Mesenchymal stem cell (in vitro differentiated cells and primary cell): ENCODE results near the gene NHSL1.

Experiments
- DNase-seq: peaks from one replicate; pipeline ENCODE4 v3.0.0-alpha.2; 2013
- H2AFZ ChIP-seq: one replicate; pipeline ENCODE4 v1.6.1; 2013; ENCODE audit warnings: low read depth, mild to moderate bottlenecking, control low read depth, inconsistent platforms, low read length, moderate library complexity
- H2AK5ac ChIP-seq: 2 replicates; pipeline ENCODE4 v1.6.1; 2013; ENCODE audit warnings: low read length, moderate library complexity, mild to moderate bottlenecking, inconsistent platforms; ENCODE audit not compliant: severe bottlenecking
- H2BK120ac ChIP-seq: one replicate; pipeline ENCODE4 v1.6.1; 2013; ENCODE audit warnings: low read depth, mild to moderate bottlenecking, inconsistent platforms, low read length, moderate library complexity
- H2BK12ac ChIP-seq, 2 experiments: one replicate each; pipeline ENCODE4 v1.6.1; 2013; ENCODE audit warnings: inconsistent platforms in 2 of 2, low read length in 2 of 2, mild to moderate bottlenecking in 2 of 2, moderate library complexity in 2 of 2, control low read depth in 1 of 2
- H2BK15ac ChIP-seq: one replicate; pipeline ENCODE4 v1.6.1; 2013; ENCODE audit warnings: mild to moderate bottlenecking, low read depth, inconsistent platforms; ENCODE audit not compliant: poor library complexity, severe bottlenecking
- H2BK5ac ChIP-seq: 2 replicates; pipeline ENCODE4 v1.6.1; 2013; ENCODE audit warnings: low read depth, mild to moderate bottlenecking, low read length, control low read depth, inconsistent platforms; ENCODE audit not compliant: poor library complexity, severe bottlenecking
- H3K14ac ChIP-seq, 2 experiments: one replicate each; pipeline ENCODE4 v1.6.1; 2013; ENCODE audit warnings: inconsistent platforms in 2 of 2, low read length in 2 of 2, control low read depth in 1 of 2, mild to moderate bottlenecking in 1 of 2, moderate library complexity in 1 of 2
- H3K18ac ChIP-seq, 2 experiments: one replicate each; pipeline ENCODE4 v1.6.1; 2013; ENCODE audit warnings: inconsistent platforms in 2 of 2, low read length in 2 of 2, control low read depth in 1 of 2, low read depth in 1 of 2, mild to moderate bottlenecking in 1 of 2
- H3K23ac ChIP-seq, 2 experiments: one replicate each; pipeline ENCODE4 v1.6.1; 2013; ENCODE audit warnings: inconsistent platforms in 2 of 2, low read length in 2 of 2, mild to moderate bottlenecking in 2 of 2, moderate library complexity in 2 of 2, control low read depth in 1 of 2
- H3K27ac ChIP-seq: 2 replicates; pipeline ENCODE4 v1.5.1; 2013; ENCODE audit warnings: mild to moderate bottlenecking, moderate library complexity, low read length, control low read depth, inconsistent platforms; ENCODE audit not compliant: poor library complexity, severe bottlenecking
- H3K27me3 ChIP-seq, 2 experiments: 2 replicates each; pipeline versions ENCODE4 v1.6.1 to v1.7.0; 2013; ENCODE audit warnings: low read length in 2 of 2, mild to moderate bottlenecking in 2 of 2, moderate library complexity in 2 of 2, control low read depth in 1 of 2, inconsistent platforms in 1 of 2; ENCODE audit not compliant: control insufficient read depth in 1 of 2, insufficient read depth in 1 of 2
- H3K36me3 ChIP-seq, 2 experiments: 2 replicates each; pipeline versions ENCODE4 v1.6.1 to v1.7.0; 2013; ENCODE audit warnings: low read length in 2 of 2, control low read depth in 1 of 2, inconsistent platforms in 1 of 2, low read depth in 1 of 2, mild to moderate bottlenecking in 1 of 2; ENCODE audit not compliant: insufficient read depth in 2 of 2, control insufficient read depth in 1 of 2
- H3K4ac ChIP-seq, 2 experiments: one replicate each; pipeline ENCODE4 v1.6.1; 2013; ENCODE audit warnings: inconsistent platforms in 2 of 2, low read length in 2 of 2, mild to moderate bottlenecking in 2 of 2, moderate library complexity in 2 of 2, control low read depth in 1 of 2, low read depth in 1 of 2
- H3K4me1 ChIP-seq: 2 replicates; pipeline ENCODE4 v1.6.1; 2013; ENCODE audit warnings: low read depth, low read length, control low read depth; ENCODE audit not compliant: control insufficient read depth, insufficient read depth
- H3K4me2 ChIP-seq: 2 replicates; pipeline ENCODE4 v1.6.1; 2013; ENCODE audit warnings: low read length, mild to moderate bottlenecking, inconsistent platforms; ENCODE audit not compliant: poor library complexity, severe bottlenecking
- H3K4me3 ChIP-seq, 2 experiments: 2 replicates each; pipeline versions ENCODE4 v1.5.1 to v1.7.0; 2013; ENCODE audit warnings: low read length in 2 of 2, mild to moderate bottlenecking in 2 of 2, control low read depth in 1 of 2, low read depth in 1 of 2; ENCODE audit not compliant: insufficient read depth in 1 of 2
- H3K79me1 ChIP-seq: replicated peaks from 2 replicates; pipeline ENCODE4 v1.6.1; 2013; ENCODE audit warnings: mild to moderate bottlenecking, control low read depth, low read length, inconsistent platforms; ENCODE audit not compliant: poor library complexity, severe bottlenecking
- H3K9ac ChIP-seq: 2 replicates; pipeline ENCODE4 v1.7.0; 2013; ENCODE audit warnings: mild to moderate bottlenecking, low read length, moderate library complexity
- H3K9me3 ChIP-seq: 2 replicates; pipeline ENCODE4 v1.7.0; 2013; ENCODE audit warnings: mild to moderate bottlenecking, low read length; ENCODE audit not compliant: control insufficient read depth
- H4K8ac ChIP-seq: one replicate; pipeline ENCODE4 v1.6.1; 2013; ENCODE audit warnings: inconsistent platforms, mild to moderate bottlenecking, low read length, moderate library complexity
- H4K91ac ChIP-seq: one replicate; pipeline ENCODE4 v1.6.1; 2013; ENCODE audit warnings: mild to moderate bottlenecking, low read length, inconsistent platforms
- WGBS: methylation state at CpG from one replicate; pipeline ENCODE4 v1.1.7; 2013; ENCODE audit warnings: mixed read lengths; 5-methylcytosine and 5-hydroxymethylcytosine counted together

The NHSL1 gene

GRCh38 chr6:138410048-138410735 is 89.1 kb downstream of the NHSL1 start:
- Histone ChIP-seq H3K4ac (no peak overlapping the region), H2BK5ac (no peak overlapping the region), H3K4me3 (no peak overlapping the region), H3K9ac (no peak overlapping the region), H3K23ac (no peak overlapping the region), H2BK12ac (no peak overlapping the region), H2AFZ (no peak overlapping the region), H3K14ac (no peak overlapping the region), H4K91ac (no peak overlapping the region), H2BK15ac (no peak overlapping the region), H2AK5ac (no peak overlapping the region), H3K79me1 (peaks cover 28% of the 10 kb centered on the region), H3K18ac (no peak overlapping the region), H4K8ac (no peak overlapping the region), H3K27ac (no peak overlapping the region), H3K9me3 (no peaks in the 10 kb centered on the region), H3K4me1 (peaks cover 2% of the 10 kb centered on the region), H3K27me3 (no peaks in the 10 kb centered on the region), H2BK120ac (no peak overlapping the region), H3K4me2 (no peak overlapping the region), H3K36me3 (peaks cover 43 to 76% of the 10 kb centered on the region in 2 experiments)
- peak; percentile 68 for DNase-seq
- 72% methylated on average over 6 of the region's 8 CpGs for WGBS

DNA sequence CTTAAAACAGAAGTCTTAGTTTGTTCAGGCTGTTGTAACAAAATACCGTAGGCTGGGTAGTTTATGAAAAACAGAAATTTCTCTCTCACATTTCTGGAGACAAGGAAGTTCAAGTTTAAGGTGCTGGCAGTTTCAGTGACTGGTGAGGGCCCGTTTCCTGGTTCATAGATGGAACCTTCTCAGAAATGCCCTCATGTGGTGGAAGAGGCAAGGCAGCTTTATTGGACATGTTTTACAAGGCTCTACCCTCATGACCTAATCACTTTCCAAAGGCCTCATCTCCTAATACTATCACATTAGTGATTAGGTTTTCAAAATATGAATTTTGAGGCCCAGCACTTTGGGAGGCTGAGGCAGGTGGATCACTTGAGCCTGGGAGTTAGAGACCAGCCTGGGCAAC is 92.9 kb downstream of the NHSL1 start:
- no peak overlapping the region for H3K14ac ChIP-seq
- no peak overlapping the region for H3K4me3 ChIP-seq
- H3K9me3 ChIP-seq, result no peaks in the 10 kb centered on the region
- no peak overlapping the region for H2BK120ac ChIP-seq
- no peaks in the 10 kb centered on the region for H3K27me3 ChIP-seq
- H3K9ac ChIP-seq, result no peak overlapping the region
- H3K27ac ChIP-seq, result no peak overlapping the region
- no peak overlapping the region for H3K4ac ChIP-seq
- H3K18ac ChIP-seq, result no peak overlapping the region
- H2AK5ac ChIP-seq, result no peak overlapping the region
- no peak overlapping the region for H2AFZ ChIP-seq
- H3K79me1 ChIP-seq, result peaks cover 32% of the 10 kb centered on the region
- 100% methylated on average over 1 of the region's 2 CpGs for WGBS
- H4K91ac ChIP-seq, result no peak overlapping the region
- peaks cover 6% of the 10 kb centered on the region for H3K4me1 ChIP-seq
- no peak for DNase-seq
- H4K8ac ChIP-seq, result no peak overlapping the region
- no peak overlapping the region for H3K4me2 ChIP-seq
- H2BK12ac ChIP-seq, result no peak overlapping the region
- H3K36me3 ChIP-seq, result peaks cover 22 to 45% of the 10 kb centered on the region in 2 experiments
- no peak overlapping the region for H2BK15ac ChIP-seq
- no peak overlapping the region for H3K23ac ChIP-seq
- no peak overlapping the region for H2BK5ac ChIP-seq

GRCh38 chr6:138405816-138406413 is 93.4 kb downstream of the NHSL1 start:
- no peaks in the 10 kb centered on the region for H3K9me3 ChIP-seq
- H3K27ac ChIP-seq, result no peak overlapping the region
- no peak overlapping the region for H4K91ac ChIP-seq
- no peak overlapping the region for H3K4me2 ChIP-seq
- peaks cover 22 to 44% of the 10 kb centered on the region in 2 experiments for H3K36me3 ChIP-seq
- no peaks in the 10 kb centered on the region for H3K27me3 ChIP-seq
- 75% methylated on average over 4 of the region's 5 CpGs for WGBS
- no peak overlapping the region for H3K18ac ChIP-seq
- H4K8ac ChIP-seq, result no peak overlapping the region
- H2BK12ac ChIP-seq, result no peak overlapping the region
- H2BK15ac ChIP-seq, result no peak overlapping the region
- H3K9ac ChIP-seq, result no peak overlapping the region
- no peak overlapping the region for H3K4me3 ChIP-seq
- H3K4ac ChIP-seq, result no peak overlapping the region
- no peak overlapping the region for H3K14ac ChIP-seq
- no peak overlapping the region for H3K23ac ChIP-seq
- DNase-seq, result no peak
- no peak overlapping the region for H2AFZ ChIP-seq
- H3K79me1 ChIP-seq, result peaks cover 31% of the 10 kb centered on the region
- H2AK5ac ChIP-seq, result no peak overlapping the region
- H2BK5ac ChIP-seq, result no peak overlapping the region
- peaks cover 5% of the 10 kb centered on the region for H3K4me1 ChIP-seq
- no peak overlapping the region for H2BK120ac ChIP-seq

DNA sequence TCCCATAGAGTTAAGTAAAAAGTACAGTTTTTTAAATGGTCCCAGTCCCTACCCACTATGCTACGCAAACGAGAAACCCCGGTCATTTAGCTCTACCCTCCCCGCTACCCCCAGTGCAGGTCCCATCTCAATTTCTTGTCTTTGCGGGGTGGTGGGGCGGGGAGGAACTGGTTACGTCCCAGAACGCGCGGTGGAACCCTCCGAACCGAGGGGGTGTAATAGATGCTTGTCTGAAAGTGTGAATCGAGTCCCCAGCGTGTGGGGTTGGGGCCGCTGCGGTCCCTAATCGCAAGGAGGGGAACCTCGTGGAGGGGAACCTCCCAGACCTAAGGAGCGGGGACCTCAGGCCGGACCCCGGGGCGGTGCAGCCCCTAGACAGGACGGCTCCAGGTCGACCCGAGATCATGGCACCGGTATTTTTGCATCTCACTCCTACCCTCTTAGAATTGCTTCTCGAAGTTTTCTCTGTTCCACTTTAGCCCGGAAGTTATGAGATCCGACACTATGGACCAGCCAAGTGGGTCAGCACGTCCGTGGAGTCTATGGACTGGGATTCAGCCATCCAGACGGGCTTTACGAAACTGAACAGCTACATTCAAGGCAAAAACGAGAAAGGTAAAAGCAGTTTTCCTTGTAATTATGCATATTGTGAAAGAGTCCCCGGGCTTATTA is 94.5 kb downstream of the NHSL1 start:
- peak overlapping the region; percentile 40 to 54 for H3K4ac ChIP-seq
- peak overlapping the region; percentile 90 for H3K9ac ChIP-seq
- H3K4me1 ChIP-seq, result peaks cover 5% of the 10 kb centered on the region
- H3K23ac ChIP-seq, result peak overlapping the region in 1 of 2 experiments; percentile 61
- peak overlapping the region; percentile 77 for H2BK15ac ChIP-seq
- H3K79me1 ChIP-seq, result peaks cover 31% of the 10 kb centered on the region
- H3K27ac ChIP-seq, result peak overlapping the region; percentile 15
- H2AK5ac ChIP-seq, result no peak overlapping the region
- H3K9me3 ChIP-seq, result no peaks in the 10 kb centered on the region
- peaks cover 22 to 40% of the 10 kb centered on the region in 2 experiments for H3K36me3 ChIP-seq
- H2BK120ac ChIP-seq, result peak overlapping the region; percentile 80
- H2BK12ac ChIP-seq, result peak overlapping the region in 1 of 2 experiments; percentile 60
- H2BK5ac ChIP-seq, result no peak overlapping the region
- H3K18ac ChIP-seq, result peak overlapping the region; percentile 52 to 76
- 4% methylated on average over 29 of the region's 35 CpGs for WGBS
- H3K14ac ChIP-seq, result peak overlapping the region in 1 of 2 experiments; percentile 58
- H4K8ac ChIP-seq, result peak overlapping the region; percentile 3
- H2AFZ ChIP-seq, result peak overlapping the region; percentile 36
- H4K91ac ChIP-seq, result no peak overlapping the region
- peak overlapping the region; percentile 90 to 92 for H3K4me3 ChIP-seq
- H3K4me2 ChIP-seq, result peak overlapping the region; percentile 89
- H3K27me3 ChIP-seq, result no peaks in the 10 kb centered on the region
- DNase-seq, result peak; percentile 35
